Measurements from ENCODE around the gene ZNF423.

ZNF423 gene

DNA sequence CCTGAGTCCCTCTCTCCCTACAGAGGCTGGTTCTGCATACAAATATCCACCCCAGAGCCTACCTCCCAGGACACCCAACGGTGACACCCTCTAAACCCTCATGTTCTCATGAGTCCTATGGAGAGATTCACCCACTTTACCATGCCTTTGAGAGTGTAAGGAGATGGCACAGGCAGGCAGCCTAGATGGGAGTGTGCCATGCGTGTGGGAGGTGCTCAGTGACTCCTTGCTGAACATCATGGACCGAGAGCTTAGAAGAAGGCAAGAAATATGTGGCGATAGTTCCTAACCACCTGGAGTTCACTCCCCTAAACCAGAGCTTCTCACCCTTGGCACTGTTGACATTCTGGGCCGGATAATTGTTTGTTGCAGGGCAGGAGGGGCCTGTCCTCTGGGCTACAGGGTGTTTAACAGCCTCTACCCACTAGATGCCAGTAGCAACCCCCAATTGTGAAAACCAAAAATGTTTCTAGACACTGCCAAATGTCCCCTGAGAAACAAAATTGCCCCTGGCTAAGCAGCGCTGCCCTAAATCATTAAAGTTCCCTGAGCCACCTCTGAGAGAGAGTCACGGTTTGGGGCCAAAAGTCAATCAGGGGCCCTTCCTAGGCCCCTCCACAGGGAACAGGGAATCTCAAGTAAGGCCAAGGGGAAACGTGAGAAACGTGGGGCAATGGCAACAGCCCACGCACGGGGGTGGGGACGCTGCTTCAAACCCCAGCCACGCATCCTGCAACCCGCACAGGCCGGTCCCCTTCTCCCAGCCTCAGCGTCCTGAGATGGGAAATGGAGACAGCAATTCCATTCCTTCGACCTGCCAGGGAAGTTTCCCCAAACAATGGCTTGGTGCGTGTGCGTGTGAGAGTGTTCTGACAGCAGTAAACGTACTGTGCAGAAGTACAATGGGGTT lies 415.5 kb downstream of the ZNF423 start:
- H3K4me3 ChIP-seq (ENCODE audit: low read depth, low read length), result no peak overlapping the region
- TF ChIP-seq, protein P1, sequence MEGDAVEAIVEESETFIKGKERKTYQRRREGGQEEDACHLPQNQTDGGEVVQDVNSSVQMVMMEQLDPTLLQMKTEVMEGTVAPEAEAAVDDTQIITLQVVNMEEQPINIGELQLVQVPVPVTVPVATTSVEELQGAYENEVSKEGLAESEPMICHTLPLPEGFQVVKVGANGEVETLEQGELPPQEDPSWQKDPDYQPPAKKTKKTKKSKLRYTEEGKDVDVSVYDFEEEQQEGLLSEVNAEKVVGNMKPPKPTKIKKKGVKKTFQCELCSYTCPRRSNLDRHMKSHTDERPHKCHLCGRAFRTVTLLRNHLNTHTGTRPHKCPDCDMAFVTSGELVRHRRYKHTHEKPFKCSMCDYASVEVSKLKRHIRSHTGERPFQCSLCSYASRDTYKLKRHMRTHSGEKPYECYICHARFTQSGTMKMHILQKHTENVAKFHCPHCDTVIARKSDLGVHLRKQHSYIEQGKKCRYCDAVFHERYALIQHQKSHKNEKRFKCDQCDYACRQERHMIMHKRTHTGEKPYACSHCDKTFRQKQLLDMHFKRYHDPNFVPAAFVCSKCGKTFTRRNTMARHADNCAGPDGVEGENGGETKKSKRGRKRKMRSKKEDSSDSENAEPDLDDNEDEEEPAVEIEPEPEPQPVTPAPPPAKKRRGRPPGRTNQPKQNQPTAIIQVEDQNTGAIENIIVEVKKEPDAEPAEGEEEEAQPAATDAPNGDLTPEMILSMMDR (IDR thresholded peaks at IDR 0.05; ENCODE audit: borderline replicate concordance, insufficient read depth, low read depth, low read length), result peak; percentile 35; the same call in 1 of the 2 replicates

DNA sequence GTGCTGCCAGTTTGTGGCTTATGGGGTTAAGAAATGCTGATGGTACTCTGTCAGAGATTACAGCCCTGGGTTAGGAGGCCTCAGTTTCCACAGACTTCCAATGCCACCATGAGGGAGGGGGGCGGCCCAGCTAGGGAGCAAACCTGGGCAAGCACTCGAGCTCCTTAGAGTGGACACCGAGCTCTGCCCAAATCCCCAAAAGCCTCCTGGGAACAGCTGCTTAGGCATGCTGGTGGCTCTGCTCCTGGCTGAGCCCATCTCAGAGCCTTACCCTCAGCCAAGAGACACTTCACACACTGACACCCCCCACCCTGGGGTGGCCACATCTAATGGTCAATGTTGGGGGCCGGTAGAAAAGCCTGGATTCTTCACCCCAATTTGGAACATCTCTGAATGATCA lies 416.2 kb downstream of the ZNF423 start:
- no peak overlapping the region for H3K4me3 ChIP-seq (ENCODE audit: low read depth, low read length)
- TF ChIP-seq, protein P1 (IDR thresholded peaks at IDR 0.05; ENCODE audit: borderline replicate concordance, insufficient read depth, low read depth, low read length), result no peak

DNA sequence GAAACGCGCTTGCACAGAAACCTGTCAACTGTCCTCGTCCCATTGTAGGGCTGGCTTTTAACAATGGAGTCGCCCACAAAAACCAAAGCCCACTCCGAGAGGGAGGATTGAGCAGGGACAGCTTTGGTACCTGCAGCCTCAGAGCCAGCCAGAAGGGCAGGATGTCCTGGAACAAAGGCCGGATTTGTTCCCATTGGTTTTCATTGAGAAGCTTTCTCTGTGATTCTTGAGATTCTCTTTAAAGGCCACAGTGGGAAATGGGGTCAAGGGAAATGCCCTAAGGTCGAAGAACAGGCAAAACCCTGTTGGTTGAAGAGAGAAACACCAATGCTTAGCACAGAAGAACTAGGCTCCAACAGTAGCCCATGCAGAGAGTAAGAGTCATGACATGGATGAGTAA lies 416.9 kb downstream of the ZNF423 start:
- TF ChIP-seq, protein P1 (IDR thresholded peaks at IDR 0.05; ENCODE audit: borderline replicate concordance, insufficient read depth, low read depth, low read length), result no peak
- H3K4me3 ChIP-seq (ENCODE audit: low read depth, low read length), result no peak overlapping the region

All from GM12875 (cell line).